ENCODE results near the gene SH3BP1.
A peak's percentile ranks its signal among the peaks of the same experiment; 100 is the strongest.

SH3BP1 gene

DNA sequence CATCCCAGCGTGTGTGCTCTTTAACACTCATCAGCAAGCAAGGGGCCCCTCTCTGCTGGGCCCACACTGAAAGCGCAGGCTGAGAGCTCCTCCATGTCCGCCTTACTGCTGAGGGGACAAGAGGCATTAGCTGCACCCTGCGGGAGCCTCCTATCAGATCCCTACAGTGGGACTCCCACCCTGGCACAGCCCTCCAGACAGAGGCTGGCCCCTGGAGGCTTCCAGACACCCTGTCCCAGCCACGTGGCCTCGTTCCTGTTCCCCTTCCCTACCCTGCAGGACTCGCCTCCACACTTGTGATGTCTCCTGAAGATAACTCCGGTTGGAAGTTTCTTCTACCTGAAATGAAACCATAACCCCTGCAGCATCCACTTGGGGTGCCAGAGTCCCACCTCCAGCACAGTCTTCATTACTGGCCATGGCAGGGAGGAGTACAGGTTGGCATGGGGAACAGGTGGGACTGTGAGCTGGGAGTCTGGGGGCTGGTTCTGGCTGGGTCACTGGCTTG is 5.0 kb upstream of the SH3BP1 start:
- Histone ChIP-seq H3K9ac (peak overlapping the region; percentile 66 to 91 (median 87)), H3K27ac (peak overlapping the region; percentile 52 to 97 (median 92)), H3K36me3 (peaks cover 0 to 31% (median 30%) of the 10 kb centered on the region in 11 experiments; a peak in 17 of 22 replicates), H4K20me1 (no peaks in the 10 kb centered on the region; a peak in 2 of 22 replicates), H3K4me1 (peaks cover 97 to 100% (median 99%) of the 10 kb centered on the region in 10 experiments), H3K9me3 (replicated peaks in 1 of 11) (no peaks in the 10 kb centered on the region), H3K4me2 (peak overlapping the region; percentile 87 to 99 (median 95)), H3K4me3 (peak overlapping the region in 9 of 10 experiments; percentile 13 to 49 (median 36); a peak in 16 of 20 replicates), H3K27me3 (no peaks in the 10 kb centered on the region)
- peak in 1 of 11 experiments; percentile 5; a peak in 2 of 22 replicates for TF ChIP-seq Cebpa-rat (IDR thresholded peaks at IDR 0.05)

DNA sequence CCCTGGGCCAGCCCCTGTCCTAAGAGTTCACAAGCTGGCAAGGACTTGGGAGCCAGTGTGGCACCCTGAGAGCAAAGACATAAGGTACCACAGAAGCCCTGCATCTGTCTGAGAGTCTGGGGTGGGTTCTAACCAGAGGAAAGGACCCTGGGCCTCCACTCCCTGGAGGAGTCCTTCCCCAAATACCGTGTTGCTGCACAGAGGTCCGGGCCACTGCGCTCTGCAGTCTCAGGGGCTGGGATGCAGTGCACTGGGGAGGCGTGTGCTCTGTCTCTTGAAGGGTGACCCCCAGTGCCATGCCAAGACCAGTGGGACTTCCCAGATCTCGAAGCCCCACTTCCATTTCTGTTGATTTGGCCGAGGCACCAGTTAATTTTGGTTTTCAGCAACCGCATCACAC is 4.3 kb upstream of the SH3BP1 start:
- Histone ChIP-seq H3K27me3 (no peaks in the 10 kb centered on the region), H3K4me1 (peaks cover 90 to 96% (median 92%) of the 10 kb centered on the region in 10 experiments), H3K36me3 (peaks cover 0 to 24% (median 23%) of the 10 kb centered on the region in 11 experiments; a peak in 17 of 22 replicates), H4K20me1 (no peaks in the 10 kb centered on the region; a peak in 3 of 22 replicates), H3K27ac (peak overlapping the region; percentile 52 to 97 (median 92)), H3K9me3 (replicated peaks in 1 of 11) (no peaks in the 10 kb centered on the region), H3K4me2 (peak overlapping the region; percentile 87 to 99 (median 95)), H3K4me3 (peak overlapping the region in 6 of 10 experiments; percentile 17 to 49 (median 32); a peak in 6 of 20 replicates), H3K9ac (peak overlapping the region; percentile 66 to 91 (median 87))
- TF ChIP-seq Cebpa-rat (IDR thresholded peaks at IDR 0.05) = no peak

DNA sequence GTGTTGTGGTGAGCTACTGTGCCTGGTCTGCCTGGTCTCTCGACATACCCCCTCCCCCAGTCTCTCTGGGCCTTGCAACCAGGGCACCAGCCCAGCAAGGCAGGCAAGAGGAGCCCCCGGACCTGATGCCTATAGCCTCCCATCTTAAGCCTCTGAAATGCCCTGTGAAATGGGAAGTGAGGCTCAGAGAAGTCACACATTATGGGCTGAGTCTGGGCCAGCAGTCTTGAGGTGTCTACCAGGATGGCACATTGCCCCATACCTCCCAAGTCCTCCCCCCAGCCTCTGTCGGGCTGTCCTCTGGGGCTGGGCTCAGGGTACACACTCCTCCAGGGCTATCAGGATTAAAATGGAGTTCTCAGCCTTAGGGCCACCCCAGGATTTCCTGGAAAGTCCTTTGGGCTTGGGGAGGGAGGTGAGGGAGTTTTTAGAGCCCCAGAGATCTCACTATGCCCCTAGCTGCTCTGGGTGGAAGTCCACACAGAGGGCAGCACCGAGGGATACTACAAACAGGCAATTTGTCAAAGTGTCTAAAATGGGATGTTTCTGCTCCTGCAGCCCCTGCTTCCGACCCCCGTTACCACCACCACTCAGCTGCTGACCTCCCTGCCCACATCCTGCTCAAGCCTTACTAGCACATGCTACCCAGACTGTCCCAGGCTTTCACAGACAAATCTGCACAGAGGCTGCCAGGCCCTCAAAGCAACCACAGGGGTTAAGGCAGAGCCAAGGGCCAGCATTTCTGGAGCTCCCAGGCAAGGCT is 3.1 kb upstream of the SH3BP1 start:
- Histone ChIP-seq H3K9me3 (replicated peaks in 1 of 11) (no peaks in the 10 kb centered on the region), H3K4me3 (peak overlapping the region in 5 of 10 experiments; percentile 16 to 94 (median 48); a peak in 9 of 20 replicates), H4K20me1 (peaks cover 0 to 12% (median 10%) of the 10 kb centered on the region in 11 experiments; a peak in 15 of 22 replicates), H3K9ac (peak overlapping the region; percentile 85 to 91 (median 88); a peak in 20 of 22 replicates), H3K27me3 (no peaks in the 10 kb centered on the region), H3K4me1 (peaks cover 86 to 96% (median 90%) of the 10 kb centered on the region in 10 experiments), H3K36me3 (peaks cover 0 to 19% (median 12%) of the 10 kb centered on the region in 11 experiments; a peak in 15 of 22 replicates), H3K4me2 (peak overlapping the region; percentile 87 to 99 (median 95)), H3K27ac (peak overlapping the region; percentile 52 to 97 (median 92); a peak in 21 of 22 replicates)
- no peak for TF ChIP-seq Cebpa-rat (IDR thresholded peaks at IDR 0.05)

DNA sequence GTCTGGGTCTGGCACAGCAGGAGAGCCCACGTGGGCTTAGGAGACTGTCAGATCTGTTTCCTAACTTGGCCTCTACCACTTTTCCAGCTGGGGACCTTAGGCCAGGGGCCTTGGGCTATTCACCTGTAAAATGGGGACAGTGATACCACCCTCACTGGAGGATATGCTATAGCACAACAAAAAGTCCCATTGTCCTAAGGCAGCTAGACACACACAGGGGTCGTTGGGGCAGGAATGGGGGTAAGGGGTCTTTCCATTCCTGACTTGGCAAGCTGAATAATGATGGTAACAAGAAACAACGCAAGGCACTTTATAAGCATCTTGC is 2.6 kb upstream of the SH3BP1 start:
- H3K9me3 ChIP-seq (replicated peaks in 1 of 11) = no peaks in the 10 kb centered on the region
- H4K20me1 ChIP-seq = peaks cover 0 to 17% (median 15%) of the 10 kb centered on the region in 11 experiments; a peak in 15 of 22 replicates
- H3K27me3 ChIP-seq = no peaks in the 10 kb centered on the region
- H3K4me1 ChIP-seq = peaks cover 86 to 96% (median 90%) of the 10 kb centered on the region in 10 experiments
- H3K4me2 ChIP-seq = peak overlapping the region; percentile 87 to 99 (median 95)
- peak overlapping the region in 5 of 10 experiments; percentile 16 to 94 (median 48); a peak in 9 of 20 replicates for H3K4me3 ChIP-seq
- peak overlapping the region; percentile 85 to 91 (median 88); a peak in 20 of 22 replicates for H3K9ac ChIP-seq
- H3K36me3 ChIP-seq = peaks cover 0 to 19% (median 9%) of the 10 kb centered on the region in 11 experiments; a peak in 18 of 22 replicates
- TF ChIP-seq Cebpa-rat (IDR thresholded peaks at IDR 0.05) = no peak
- peak overlapping the region; percentile 52 to 97 (median 92); a peak in 21 of 22 replicates for H3K27ac ChIP-seq

DNA sequence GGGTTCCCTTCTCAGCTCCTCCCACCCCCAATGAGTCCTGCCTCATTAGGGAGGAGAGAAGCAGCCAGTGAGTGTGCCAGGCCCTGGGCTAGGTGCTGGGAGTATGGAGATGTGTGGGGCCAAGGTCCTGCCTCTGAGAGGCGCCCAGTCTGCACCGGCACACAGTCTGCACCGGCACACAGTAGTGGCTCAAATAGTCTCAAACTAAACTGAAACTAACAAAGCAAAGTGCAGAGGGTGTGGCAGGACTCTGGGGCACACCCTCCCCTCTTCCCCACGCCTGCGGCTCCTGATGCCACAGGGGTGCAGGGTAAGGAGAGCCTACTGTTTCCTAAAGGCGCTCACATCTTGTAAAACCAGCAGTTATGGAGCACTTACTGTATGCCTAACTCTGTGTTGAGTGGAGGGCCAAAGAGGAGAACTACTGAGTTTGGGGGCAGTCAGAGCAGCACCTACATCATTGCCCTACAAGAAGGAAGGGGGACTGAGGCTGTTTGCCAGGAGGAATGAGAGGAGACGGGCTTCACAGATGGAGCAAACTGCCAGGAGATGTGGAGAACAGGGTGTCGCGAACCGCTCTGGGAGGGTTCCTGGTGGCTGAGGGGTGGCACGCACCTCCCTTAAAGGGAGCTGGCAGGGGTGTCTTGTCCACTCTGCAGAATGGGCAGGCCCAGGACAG is 939 bp upstream of the SH3BP1 start:
- H4K20me1 ChIP-seq = peaks cover 0 to 33% (median 28%) of the 10 kb centered on the region in 11 experiments; a peak in 15 of 22 replicates
- no peaks in the 10 kb centered on the region for H3K27me3 ChIP-seq
- H3K4me2 ChIP-seq = peak overlapping the region; percentile 87 to 99 (median 95)
- H3K36me3 ChIP-seq = peaks cover 12 to 29% (median 19%) of the 10 kb centered on the region in 11 experiments; a peak in 20 of 22 replicates
- H3K9me3 ChIP-seq (replicated peaks in 1 of 11) = no peaks in the 10 kb centered on the region
- peak overlapping the region; percentile 52 to 97 (median 92); a peak in 20 of 22 replicates for H3K27ac ChIP-seq
- H3K4me3 ChIP-seq = peak overlapping the region; percentile 67 to 94 (median 80); a peak in 19 of 20 replicates
- TF ChIP-seq Cebpa-rat (IDR thresholded peaks at IDR 0.05) = no peak
- H3K4me1 ChIP-seq = peaks cover 72 to 94% (median 90%) of the 10 kb centered on the region in 10 experiments
- peak overlapping the region; percentile 85 to 91 (median 88); a peak in 21 of 22 replicates for H3K9ac ChIP-seq

DNA sequence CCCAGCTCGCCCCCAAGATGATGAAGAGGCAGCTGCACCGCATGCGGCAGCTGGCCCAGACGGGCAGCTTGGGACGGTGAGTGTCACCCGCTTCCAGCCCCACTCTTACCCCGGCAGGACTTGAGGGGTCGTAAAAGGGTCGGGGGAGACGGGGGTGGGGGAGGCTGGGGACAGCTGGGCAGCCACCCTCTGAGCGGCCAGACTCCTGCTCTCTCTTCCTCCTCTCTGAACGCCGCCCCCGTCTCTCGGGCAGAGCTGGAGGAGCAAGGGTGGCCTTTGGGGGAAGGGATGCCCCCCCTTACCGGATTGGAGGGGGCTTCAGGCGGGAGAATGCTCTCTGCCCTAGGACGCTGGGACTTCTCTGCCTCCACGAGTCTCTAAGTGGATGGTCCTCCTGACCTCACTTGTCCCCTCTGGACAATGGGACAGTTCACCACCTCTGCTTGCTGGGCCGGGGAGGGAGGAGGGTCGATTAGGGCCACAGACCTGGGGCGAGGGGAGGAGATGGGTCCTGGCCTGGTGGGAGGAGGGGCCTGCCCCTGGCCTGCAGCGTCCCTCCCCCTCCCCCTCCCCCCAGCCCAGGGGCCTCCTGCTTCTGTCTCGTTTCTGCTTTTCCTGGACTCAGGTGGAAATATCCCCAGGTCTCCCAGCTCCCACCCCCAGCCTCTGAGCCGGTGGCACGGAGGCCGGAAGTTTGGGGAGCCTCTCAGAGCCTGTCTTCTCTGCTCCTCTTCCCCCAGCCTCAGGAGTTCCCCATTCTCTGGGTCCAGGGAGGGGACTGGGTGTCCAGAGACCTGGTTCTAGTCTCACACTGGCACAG is 512 bp downstream of the SH3BP1 start:
- no peaks in the 10 kb centered on the region for H3K27me3 ChIP-seq
- H3K4me1 ChIP-seq = peaks cover 57 to 90% (median 81%) of the 10 kb centered on the region in 10 experiments
- H3K9ac ChIP-seq = peak overlapping the region; percentile 85 to 91 (median 88)
- peak overlapping the region; percentile 74 to 94 (median 86) for H3K27ac ChIP-seq
- peaks cover 24 to 43% (median 34%) of the 10 kb centered on the region in 11 experiments for H3K36me3 ChIP-seq
- no peaks in the 10 kb centered on the region for H3K9me3 ChIP-seq (replicated peaks in 1 of 11)
- H4K20me1 ChIP-seq = peaks cover 0 to 48% (median 41%) of the 10 kb centered on the region in 11 experiments; a peak in 17 of 22 replicates
- no peak for TF ChIP-seq Cebpa-rat (IDR thresholded peaks at IDR 0.05)
- peak overlapping the region; percentile 67 to 94 (median 80) for H3K4me3 ChIP-seq
- peak overlapping the region; percentile 87 to 99 (median 95) for H3K4me2 ChIP-seq

DNA sequence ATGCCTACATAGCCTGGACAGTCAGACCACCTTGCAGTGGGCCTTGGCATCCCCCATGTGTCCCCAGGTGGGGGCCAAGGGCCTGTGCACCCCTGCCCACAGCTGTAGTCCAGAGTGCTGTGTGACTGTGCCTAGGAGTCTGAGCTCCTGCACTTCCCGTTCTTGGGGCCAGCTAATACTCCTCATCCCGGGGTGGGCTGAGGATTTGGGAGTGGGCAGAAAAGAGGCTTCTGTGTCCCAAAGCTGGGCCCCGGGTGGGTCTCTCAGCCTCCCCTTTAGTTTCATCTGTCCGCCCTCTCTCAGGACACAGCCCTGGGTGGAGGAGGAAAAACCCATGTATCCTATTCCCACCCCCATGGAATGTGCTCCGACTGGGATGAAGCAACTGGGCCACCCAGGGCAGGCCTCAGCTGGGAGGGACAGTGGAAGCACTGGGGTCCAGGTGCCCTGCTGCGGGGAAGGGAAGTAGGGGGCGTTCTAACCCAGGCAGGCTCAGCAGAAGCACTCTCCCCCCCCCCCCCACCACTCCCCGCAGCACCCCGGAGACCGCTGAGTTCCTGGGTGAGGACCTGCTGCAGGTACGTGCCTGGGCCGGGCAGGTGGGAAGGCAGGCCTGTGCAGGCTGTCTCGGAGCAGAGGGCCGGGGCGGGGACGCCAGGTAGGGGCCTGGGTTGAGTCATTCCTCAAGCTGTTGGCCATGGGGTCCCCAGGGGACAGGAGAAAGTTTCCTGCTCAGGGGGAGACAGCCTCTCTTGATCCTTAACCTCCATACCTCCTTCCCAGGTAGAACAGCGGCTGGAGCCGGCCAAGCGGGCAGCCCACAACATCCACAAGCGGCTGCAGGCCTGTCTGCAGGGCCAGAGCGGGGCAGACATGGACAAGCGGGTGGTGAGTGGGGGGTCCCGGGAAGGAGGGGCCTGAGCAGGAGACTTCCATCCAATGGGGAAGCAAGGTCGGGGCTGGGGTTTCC is 1.4 kb downstream of the SH3BP1 start:
- TF ChIP-seq Cebpa-rat (IDR thresholded peaks at IDR 0.05) = no peak
- Histone ChIP-seq H3K27ac (peak overlapping the region in 10 of 11 experiments; percentile 56 to 94 (median 89); a peak in 19 of 22 replicates), H3K36me3 (peaks cover 33 to 52% (median 43%) of the 10 kb centered on the region in 11 experiments), H3K27me3 (no peaks in the 10 kb centered on the region), H3K9ac (peak overlapping the region; percentile 85 to 91 (median 88)), H3K9me3 (replicated peaks in 1 of 11) (no peaks in the 10 kb centered on the region), H4K20me1 (peaks cover 0 to 57% (median 47%) of the 10 kb centered on the region in 11 experiments; a peak in 17 of 22 replicates), H3K4me3 (peak overlapping the region; percentile 67 to 94 (median 80)), H3K4me2 (peak overlapping the region; percentile 87 to 99 (median 95)), H3K4me1 (peaks cover 48 to 82% (median 75%) of the 10 kb centered on the region in 10 experiments)

Measured in BLaER1 treated with 17β-estradiol and CSF1 and Interleukin-3, amounts not matched to agents 10 nM and 100 nM (cell line).